SK-N-SH (cell line): ENCODE data around the gene TTC3. TPM values are rescaled to one million over a fixed set of nuclear protein-coding genes. Genes with fewer than 3 reads are reported as not detected.

Experiments
- CTCF ChIA-PET: fragments of 300-600, 350-600 bp; formaldehyde crosslinking; extraction: SDS; loops from one replicate; lab custom pipeline; 2021; lab: Yijun Ruan, JAX
- POLR2A ChIA-PET: fragments of 350-600 bp; sonication (Branson Sonifier 250); formaldehyde crosslinking; extraction: SDS; loops from one replicate; lab custom pipeline; 2020; ENCODE audit warnings: antibody characterized with exemption, inconsistent platforms; lab: Yijun Ruan, JAX
- DNase-seq: peaks from one replicate; pipeline ENCODE4 v3.0.0; 2012
- H2AFZ ChIP-seq: fragments of 200-600 bp; sonication (generic); 2 replicates; pipeline ENCODE4 v1.8.1; 2016; ENCODE audit warnings: antibody characterized with exemption, mild to moderate bottlenecking, low read depth
- H3F3A ChIP-seq: fragments of 200-600 bp; sonication (generic); replicated peaks from 2 replicates; pipeline ENCODE3; 2016; ENCODE audit warnings: antibody characterized with exemption, mild to moderate bottlenecking; ENCODE audit not compliant: insufficient read depth
- H3K27ac ChIP-seq, 2 experiments: fragments of 200-500 bp in 1 of 2; fragments of 200-600 bp in 1 of 2; sonication (Bioruptor generic) in 1 of 2; sonication (generic), shearing (Covaris generic) in 1 of 2; 2 replicates each; pipeline versions ENCODE4 v1.5.1 to v1.6.1; 2014 to 2016; ENCODE audit warnings: low read depth in 2 of 2, inconsistent platforms in 1 of 2, low read length in 1 of 2, mild to moderate bottlenecking in 1 of 2, mixed read lengths in 1 of 2
- H3K27me3 ChIP-seq: fragments of 200-600 bp; sonication (generic), shearing (Covaris generic); 2 replicates; pipeline ENCODE4 v1.6.1; 2016; ENCODE audit warnings: mixed run types; ENCODE audit not compliant: insufficient read depth
- H3K36me3 ChIP-seq, 2 experiments: fragments of 200-500 bp in 1 of 2; fragments of 200-600 bp in 1 of 2; sonication (Bioruptor generic) in 1 of 2; sonication (generic) in 1 of 2; replicated peaks in 1 of 2; 2 replicates each; pipeline versions ENCODE3 to v1.5.1; 2014 to 2016; ENCODE audit warnings: low read length in 1 of 2, mild to moderate bottlenecking in 1 of 2; ENCODE audit not compliant: insufficient read depth in 2 of 2, control insufficient read depth in 1 of 2
- H3K4me1 ChIP-seq, 2 experiments: fragments of 200-500 bp in 1 of 2; fragments of 200-600 bp in 1 of 2; sonication (Bioruptor generic) in 1 of 2; sonication (generic), shearing (Covaris generic) in 1 of 2; 2 replicates each; pipeline versions ENCODE4 v1.5.1 to v1.6.1; 2014 to 2016; ENCODE audit warnings: low read depth in 1 of 2, low read length in 1 of 2, mixed run types in 1 of 2; ENCODE audit not compliant: insufficient read depth in 2 of 2, control insufficient read depth in 1 of 2
- H3K4me2 ChIP-seq: fragments of 200-600 bp; sonication (generic), shearing (Covaris generic); 2 replicates; pipeline ENCODE4 v1.6.1; 2017; ENCODE audit warnings: mixed run types
- H3K4me3 ChIP-seq, 2 experiments: fragments of 200-500 bp in 1 of 2; fragments of 200-600 bp in 1 of 2; sonication (Bioruptor generic) in 1 of 2; sonication (generic), shearing (Covaris generic) in 1 of 2; 2 replicates each; pipeline versions ENCODE4 v1.5.1 to v1.8.1; 2014 to 2016; ENCODE audit warnings: low read depth in 2 of 2, inconsistent platforms in 1 of 2, low read length in 1 of 2, mild to moderate bottlenecking in 1 of 2, mixed read lengths in 1 of 2, moderate library complexity in 1 of 2
- H3K79me2 ChIP-seq: fragments of 200-600 bp; sonication (generic); 2 replicates; pipeline ENCODE4 v1.8.1; 2017; ENCODE audit warnings: mild to moderate bottlenecking; ENCODE audit not compliant: insufficient read depth
- H3K9ac ChIP-seq: fragments of 200-600 bp; sonication (generic); 2 replicates; pipeline ENCODE4 v1.6.1; 2017; ENCODE audit warnings: mixed run types
- H3K9me2 ChIP-seq: fragments of 200-600 bp; sonication (generic); 2 replicates; pipeline ENCODE4 v1.6.1; 2017; ENCODE audit warnings: mixed run types
- H3K9me3 ChIP-seq: fragments of 200-600 bp; sonication (generic); 2 replicates; pipeline ENCODE4 v1.6.1; 2017; ENCODE audit warnings: mixed run types, mild to moderate bottlenecking, moderate library complexity
- H4K20me1 ChIP-seq: fragments of 200-600 bp; sonication (generic); 2 replicates; pipeline ENCODE4 v1.6.1; 2017; ENCODE audit warnings: mild to moderate bottlenecking, mixed run types; ENCODE audit not compliant: insufficient read depth
- CHD2 ChIP-seq: fragments of 150-350 bp; IDR thresholded peaks from 2 replicates; pipeline ENCODE4 v1.6.1; 2018; ENCODE audit warnings: low read length; ENCODE audit not compliant: partially characterized antibody
- ELF1 ChIP-seq: IDR thresholded peaks from 2 replicates; pipeline ENCODE4 v1.4.0; 2012
- FOXJ3 ChIP-seq: sonication (generic); formaldehyde crosslinking; IDR thresholded peaks from 2 replicates; pipeline ENCODE4 v1.5.1; 2020; ENCODE audit warnings: mild to moderate bottlenecking, missing genetic modification reagents
- GATA2 ChIP-seq: sonication (generic); formaldehyde crosslinking; IDR thresholded peaks from 2 replicates; pipeline ENCODE4 v1.5.0; 2020; ENCODE audit warnings: mild to moderate bottlenecking, missing genetic modification reagents
- JUND ChIP-seq: IDR thresholded peaks from 2 replicates; pipeline ENCODE4 v1.4.0; 2012
- MEF2A ChIP-seq: IDR thresholded peaks from 2 replicates; pipeline ENCODE4 v1.4.0; 2012; ENCODE audit warnings: low read depth, borderline replicate concordance
- RAD21 ChIP-seq: IDR thresholded peaks from 2 replicates; pipeline ENCODE4 v1.6.1; 2012; ENCODE audit warnings: mild to moderate bottlenecking, low read length
- RFX5 ChIP-seq: IDR thresholded peaks from 2 replicates; pipeline ENCODE4 v1.6.1; 2012; ENCODE audit warnings: mild to moderate bottlenecking, improper control_type of control experiment, low read length
- SMC3 ChIP-seq: IDR thresholded peaks from 2 replicates; pipeline ENCODE4 v1.6.1; 2012; ENCODE audit warnings: low read depth, low read length, improper control_type of control experiment
- TAF1 ChIP-seq: IDR thresholded peaks from 2 replicates; pipeline ENCODE4 v1.6.1; 2012; ENCODE audit warnings: low read depth, mild to moderate bottlenecking, low read length, moderate library complexity, borderline replicate concordance
- TCF12 ChIP-seq: IDR thresholded peaks from 2 replicates; pipeline ENCODE4 v1.4.0; 2012
- TEAD4 ChIP-seq: IDR thresholded peaks from 2 replicates; pipeline ENCODE4 v1.4.0; 2012; ENCODE audit warnings: mild to moderate bottlenecking, borderline replicate concordance; ENCODE audit not compliant: insufficient read depth
- YY1 ChIP-seq: IDR thresholded peaks from 2 replicates; pipeline ENCODE4 v1.4.0; 2012; ENCODE audit warnings: low read depth, mild to moderate bottlenecking
- WGBS: methylation state at CpG from one replicate; pipeline ENCODE4 v1.1.6; 2017; ENCODE audit warnings: low lambda C conversion rate; 5-methylcytosine and 5-hydroxymethylcytosine counted together
- polyA plus RNA-seq, 3 experiments: library from polyadenylated mRNA; depleted of rRNA; stranded (reverse); fragments of >200 nt; gene quantifications; 2 replicates each; pipeline ENCODE4 v1.2.3, GENCODE V29; 2012
- TF ChIP-seq, protein P1 (sequence below): IDR thresholded peaks from 2 replicates; pipeline ENCODE4 v1.4.0; 2012; ENCODE audit warnings: low read depth, borderline replicate concordance
- TF ChIP-seq, protein P2 (sequence below): IDR thresholded peaks from 2 replicates; pipeline ENCODE4 v1.4.0; 2012; ENCODE audit warnings: low read depth, borderline replicate concordance
- TF ChIP-seq, protein P3 (sequence below): IDR thresholded peaks from 2 replicates; pipeline ENCODE4 v1.4.0; 2012; ENCODE audit warnings: low read depth
- TF ChIP-seq, protein P4 (sequence below): fragments of 200-600 bp; sonication (generic); IDR thresholded peaks from 2 replicates; pipeline ENCODE4 v1.6.1; 2017; ENCODE audit warnings: antibody characterized with exemption, mild to moderate bottlenecking, moderate library complexity
- TF ChIP-seq, protein P5 (sequence below): IDR thresholded peaks from 2 replicates; pipeline ENCODE4; 2012

TTC3 gene
- polyA plus RNA-seq, 1 of the 3 experiments (the other 2 are of a cell fraction), result 35.7 TPM

DNA sequence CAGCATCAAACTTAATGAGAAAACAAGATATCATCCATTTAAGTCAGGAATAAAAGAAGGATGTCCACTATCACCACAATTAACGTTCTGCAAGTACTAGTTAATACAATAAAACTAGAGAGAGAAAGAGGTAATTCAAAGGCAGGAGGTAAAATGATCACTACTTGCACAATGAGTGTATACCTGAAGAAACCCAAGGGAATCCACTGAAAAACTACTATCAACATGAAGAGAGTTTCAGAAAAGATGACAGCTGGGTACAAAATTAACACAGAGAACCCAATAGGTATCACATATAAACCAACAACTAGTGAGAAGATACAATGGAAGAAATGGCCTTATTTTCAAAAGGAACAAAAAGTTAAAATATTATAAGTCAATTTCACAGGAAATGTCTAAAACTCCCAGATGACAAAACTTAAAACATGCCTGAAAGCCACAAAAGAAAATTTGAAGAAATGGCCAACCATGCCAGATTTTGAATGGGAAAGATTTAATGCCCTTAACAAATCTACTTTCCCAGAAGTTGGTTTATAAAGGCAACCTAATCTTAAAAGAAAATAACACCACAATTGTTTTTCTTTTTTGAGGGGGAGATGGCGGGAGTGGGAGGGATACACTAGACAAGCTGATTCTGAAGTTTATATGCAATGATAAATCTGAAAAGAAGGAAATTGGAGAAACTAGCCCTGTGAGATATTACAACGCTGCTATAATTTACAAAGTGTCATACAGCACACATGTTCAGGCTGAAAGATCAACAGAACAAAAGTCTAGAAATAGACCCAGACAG, 176.3 kb downstream of the TTC3 start:
- Histone ChIP-seq H3K4me3 (no peak overlapping the region), H3K4me2 (no peak overlapping the region), H3K9ac (no peak overlapping the region), H3K4me1 (no peaks in the 10 kb centered on the region; a peak in 2 of 4 replicates), H3K9me2 (no peaks in the 10 kb centered on the region), H3F3A (peaks cover 8% of the 10 kb centered on the region), H3K36me3 (peaks cover 0 to 4% of the 10 kb centered on the region in 2 experiments), H4K20me1 (peaks cover 75% of the 10 kb centered on the region), H2AFZ (no peak overlapping the region), H3K27me3 (no peaks in the 10 kb centered on the region), H3K9me3 (peaks cover 8% of the 10 kb centered on the region; the same call in 1 of the 2 replicates), H3K27ac (no peak overlapping the region), H3K79me2 (peaks cover 100% of the 10 kb centered on the region)
- ChIA-PET CTCF (interaction anchor here (0.6 kb wide), 1 partner anchor 67 kb away, joined by 3 read pairs; no protein-coding TSS in a partner anchor), POLR2A (no interaction called here)
- WGBS, result 95% methylated on average over 3 of the region's 3 CpGs
- TF ChIP-seq TAF1, result no peak
- TF ChIP-seq, protein P1, sequence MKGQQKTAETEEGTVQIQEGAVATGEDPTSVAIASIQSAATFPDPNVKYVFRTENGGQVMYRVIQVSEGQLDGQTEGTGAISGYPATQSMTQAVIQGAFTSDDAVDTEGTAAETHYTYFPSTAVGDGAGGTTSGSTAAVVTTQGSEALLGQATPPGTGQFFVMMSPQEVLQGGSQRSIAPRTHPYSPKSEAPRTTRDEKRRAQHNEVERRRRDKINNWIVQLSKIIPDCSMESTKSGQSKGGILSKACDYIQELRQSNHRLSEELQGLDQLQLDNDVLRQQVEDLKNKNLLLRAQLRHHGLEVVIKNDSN, result no peak
- TF ChIP-seq SMC3, result no peak
- no peak for TF ChIP-seq CHD2
- no peak for TF ChIP-seq RAD21
- TF ChIP-seq TEAD4, result no peak
- TF ChIP-seq ELF1, result no peak
- TF ChIP-seq, protein P2, sequence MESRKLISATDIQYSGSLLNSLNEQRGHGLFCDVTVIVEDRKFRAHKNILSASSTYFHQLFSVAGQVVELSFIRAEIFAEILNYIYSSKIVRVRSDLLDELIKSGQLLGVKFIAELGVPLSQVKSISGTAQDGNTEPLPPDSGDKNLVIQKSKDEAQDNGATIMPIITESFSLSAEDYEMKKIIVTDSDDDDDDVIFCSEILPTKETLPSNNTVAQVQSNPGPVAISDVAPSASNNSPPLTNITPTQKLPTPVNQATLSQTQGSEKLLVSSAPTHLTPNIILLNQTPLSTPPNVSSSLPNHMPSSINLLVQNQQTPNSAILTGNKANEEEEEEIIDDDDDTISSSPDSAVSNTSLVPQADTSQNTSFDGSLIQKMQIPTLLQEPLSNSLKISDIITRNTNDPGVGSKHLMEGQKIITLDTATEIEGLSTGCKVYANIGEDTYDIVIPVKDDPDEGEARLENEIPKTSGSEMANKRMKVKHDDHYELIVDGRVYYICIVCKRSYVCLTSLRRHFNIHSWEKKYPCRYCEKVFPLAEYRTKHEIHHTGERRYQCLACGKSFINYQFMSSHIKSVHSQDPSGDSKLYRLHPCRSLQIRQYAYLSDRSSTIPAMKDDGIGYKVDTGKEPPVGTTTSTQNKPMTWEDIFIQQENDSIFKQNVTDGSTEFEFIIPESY, result no peak
- no peak for DNase-seq

DNA sequence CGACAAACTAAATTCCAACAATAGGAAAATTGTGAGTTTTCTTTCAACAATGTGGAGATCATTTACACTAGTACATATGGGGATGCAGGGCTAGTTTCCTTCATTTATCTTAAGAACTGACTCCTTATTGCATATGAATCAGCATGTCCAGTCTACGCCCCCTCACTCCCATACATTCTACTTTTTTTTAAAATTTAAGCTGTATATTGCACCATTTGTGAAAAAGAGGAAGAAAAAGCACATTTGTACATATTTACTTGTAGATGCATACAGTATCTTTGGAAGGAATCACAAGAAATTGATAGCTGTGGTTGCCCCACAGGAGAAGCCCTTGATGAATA, 178.2 kb downstream of the TTC3 start:
- Histone ChIP-seq H3K9ac (no peak overlapping the region), H3K4me2 (no peak overlapping the region), H3K4me1 (no peaks in the 10 kb centered on the region; a peak in 2 of 4 replicates), H3K79me2 (peaks cover 97% of the 10 kb centered on the region), H2AFZ (no peak overlapping the region), H3K36me3 (peaks cover 0 to 6% of the 10 kb centered on the region in 2 experiments), H3K27me3 (no peaks in the 10 kb centered on the region), H3K27ac (no peak overlapping the region), H3K9me2 (no peaks in the 10 kb centered on the region), H3K9me3 (0 out of 2 replicates have a peak, but pooled peaks cover under 1% of the 10 kb centered on the region), H3F3A (peaks cover 8% of the 10 kb centered on the region), H4K20me1 (peaks cover 74% of the 10 kb centered on the region), H3K4me3 (no peak overlapping the region)
- CTCF ChIA-PET, result no interaction called here
- 85% methylated on average over 2 of the region's 2 CpGs for WGBS
- no peak for DNase-seq
- POLR2A ChIA-PET, result no interaction called here
- no peak for TF ChIP-seq GATA2 (CRISPR knock-in tag)
- no peak for TF ChIP-seq TCF12
- TF ChIP-seq, protein P3, sequence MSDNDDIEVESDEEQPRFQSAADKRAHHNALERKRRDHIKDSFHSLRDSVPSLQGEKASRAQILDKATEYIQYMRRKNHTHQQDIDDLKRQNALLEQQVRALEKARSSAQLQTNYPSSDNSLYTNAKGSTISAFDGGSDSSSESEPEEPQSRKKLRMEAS, result no peak
- TF ChIP-seq SMC3, result no peak
- TF ChIP-seq CHD2, result no peak
- TF ChIP-seq, protein P2, result no peak
- TF ChIP-seq FOXJ3 (CRISPR knock-in tag), result no peak
- TF ChIP-seq, protein P4, sequence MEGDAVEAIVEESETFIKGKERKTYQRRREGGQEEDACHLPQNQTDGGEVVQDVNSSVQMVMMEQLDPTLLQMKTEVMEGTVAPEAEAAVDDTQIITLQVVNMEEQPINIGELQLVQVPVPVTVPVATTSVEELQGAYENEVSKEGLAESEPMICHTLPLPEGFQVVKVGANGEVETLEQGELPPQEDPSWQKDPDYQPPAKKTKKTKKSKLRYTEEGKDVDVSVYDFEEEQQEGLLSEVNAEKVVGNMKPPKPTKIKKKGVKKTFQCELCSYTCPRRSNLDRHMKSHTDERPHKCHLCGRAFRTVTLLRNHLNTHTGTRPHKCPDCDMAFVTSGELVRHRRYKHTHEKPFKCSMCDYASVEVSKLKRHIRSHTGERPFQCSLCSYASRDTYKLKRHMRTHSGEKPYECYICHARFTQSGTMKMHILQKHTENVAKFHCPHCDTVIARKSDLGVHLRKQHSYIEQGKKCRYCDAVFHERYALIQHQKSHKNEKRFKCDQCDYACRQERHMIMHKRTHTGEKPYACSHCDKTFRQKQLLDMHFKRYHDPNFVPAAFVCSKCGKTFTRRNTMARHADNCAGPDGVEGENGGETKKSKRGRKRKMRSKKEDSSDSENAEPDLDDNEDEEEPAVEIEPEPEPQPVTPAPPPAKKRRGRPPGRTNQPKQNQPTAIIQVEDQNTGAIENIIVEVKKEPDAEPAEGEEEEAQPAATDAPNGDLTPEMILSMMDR, result no peak
- TF ChIP-seq MEF2A, result no peak
- no peak for TF ChIP-seq YY1
- TF ChIP-seq ELF1, result no peak
- TF ChIP-seq, protein P5, sequence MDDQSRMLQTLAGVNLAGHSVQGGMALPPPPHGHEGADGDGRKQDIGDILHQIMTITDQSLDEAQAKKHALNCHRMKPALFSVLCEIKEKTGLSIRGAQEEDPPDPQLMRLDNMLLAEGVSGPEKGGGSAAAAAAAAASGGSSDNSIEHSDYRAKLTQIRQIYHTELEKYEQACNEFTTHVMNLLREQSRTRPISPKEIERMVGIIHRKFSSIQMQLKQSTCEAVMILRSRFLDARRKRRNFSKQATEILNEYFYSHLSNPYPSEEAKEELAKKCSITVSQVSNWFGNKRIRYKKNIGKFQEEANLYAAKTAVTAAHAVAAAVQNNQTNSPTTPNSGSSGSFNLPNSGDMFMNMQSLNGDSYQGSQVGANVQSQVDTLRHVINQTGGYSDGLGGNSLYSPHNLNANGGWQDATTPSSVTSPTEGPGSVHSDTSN, result no peak
- TF ChIP-seq, protein P1, result no peak
- no peak for TF ChIP-seq JUND
- TF ChIP-seq RFX5, result no peak
